Naive thymus-derived CD4-positive, alpha-beta T cell (primary cell): ENCODE results near the gene PPP1R36. TPM values are rescaled to one million over a fixed set of nuclear protein-coding genes. Genes with fewer than 3 reads are reported as not detected.
"Not testable (repeated sequence)": the region's sequence is repeated elsewhere in the genome, so short reads cannot be mapped to it uniquely, and the experiment has no call there.

Source experiments
- ATAC-seq: fragments of 150-1000 bp; cut with Tn5 transposase; 2 replicates; pipeline ENCODE4 v1.10.0; 2021; ENCODE audit warnings: mild to moderate bottlenecking, moderate library complexity
- CTCF ChIA-PET: fragments of 350-600 bp; sonication (Branson Sonifier 250); formaldehyde crosslinking; loops from one replicate; lab custom pipeline; 2021; ENCODE audit warnings: antibody characterized with exemption; lab: Charles Lee
- POLR2A ChIA-PET: fragments of 350-600 bp; sonication (Branson Sonifier 250); formaldehyde crosslinking; loops from one replicate; lab custom pipeline; 2021; ENCODE audit warnings: antibody characterized with exemption, inconsistent platforms; lab: Charles Lee
- DNase-seq, 9 donors: peaks; one replicate each; pipeline versions ENCODE4 v3.0.0 to v3.0.0-alpha.2; 2020 to 2022; ENCODE audit warnings: mixed read lengths in 1 of 9
- H3K27ac ChIP-seq: one replicate; pipeline ENCODE4 v1.7.0; 2013; ENCODE audit warnings: mild to moderate bottlenecking, low read depth, low read length, moderate library complexity
- H3K27me3 ChIP-seq, 2 donors: one replicate each; pipeline ENCODE4 v1.7.0; 2013; ENCODE audit warnings: low read length in 2 of 2, mild to moderate bottlenecking in 2 of 2, moderate library complexity in 2 of 2; ENCODE audit not compliant: control insufficient read depth in 2 of 2, insufficient read depth in 2 of 2
- H3K36me3 ChIP-seq, 3 experiments: 1 replicate in 2 of 3; 2 replicates in 1 of 3; pipeline ENCODE4 v1.7.0; 2013; ENCODE audit warnings: low read length in 3 of 3, mild to moderate bottlenecking in 3 of 3, moderate library complexity in 1 of 3; ENCODE audit not compliant: insufficient read depth in 3 of 3, control insufficient read depth in 2 of 3
- H3K4me1 ChIP-seq, 2 donors: one replicate each; pipeline ENCODE4 v1.7.0; 2013; ENCODE audit warnings: low read length in 2 of 2, mild to moderate bottlenecking in 2 of 2, moderate library complexity in 1 of 2; ENCODE audit not compliant: control insufficient read depth in 2 of 2, insufficient read depth in 2 of 2
- H3K4me3 ChIP-seq: 2 replicates; pipeline ENCODE4 v1.7.0; 2013; ENCODE audit warnings: mild to moderate bottlenecking, low read length
- H3K9me3 ChIP-seq, 3 experiments: 1 replicate in 2 of 3; 2 replicates in 1 of 3; pipeline ENCODE4 v1.7.0; 2013; ENCODE audit warnings: low read length in 3 of 3; ENCODE audit not compliant: control insufficient read depth in 2 of 3
- H3K27ac Mint-ChIP-seq, 9 donors: one replicate each; pipeline ENCODE4 v1.8.0; 2020 to 2022; ENCODE audit warnings: mixed read lengths in 9 of 9, mild to moderate bottlenecking in 8 of 9, moderate library complexity in 5 of 9, inconsistent platforms in 2 of 9
- H3K27me3 Mint-ChIP-seq, 5 donors: one replicate each; pipeline ENCODE4 v1.8.0; 2021 to 2022; ENCODE audit warnings: mixed read lengths in 5 of 5, mild to moderate bottlenecking in 1 of 5
- H3K36me3 Mint-ChIP-seq, 5 donors: one replicate each; pipeline ENCODE4 v1.8.0; 2020 to 2022; ENCODE audit warnings: mixed read lengths in 5 of 5, mild to moderate bottlenecking in 3 of 5, inconsistent platforms in 1 of 5
- H3K4me1 Mint-ChIP-seq, 7 donors: one replicate each; pipeline ENCODE4 v1.8.0; 2020 to 2022; ENCODE audit warnings: mixed read lengths in 7 of 7, mild to moderate bottlenecking in 3 of 7, inconsistent platforms in 1 of 7
- H3K4me3 Mint-ChIP-seq, 10 donors: one replicate each; pipeline ENCODE4 v1.8.0; 2020 to 2022; ENCODE audit warnings: mild to moderate bottlenecking in 10 of 10, mixed read lengths in 10 of 10, moderate library complexity in 6 of 10, inconsistent platforms in 2 of 10
- H3K9me3 Mint-ChIP-seq, 11 donors: one replicate each; pipeline ENCODE4 v1.8.0; 2020 to 2022; ENCODE audit warnings: mixed read lengths in 11 of 11, mild to moderate bottlenecking in 4 of 11, inconsistent platforms in 1 of 11, moderate library complexity in 1 of 11
- intact Hi-C, 2 donors: fragments of 100-400 bp; cut with micrococcal nuclease; formaldehyde crosslinking; loops; one replicate each; pipeline ENCODE4 v1.15.1; 2023
- polyA plus RNA-seq, 2 donors: library from polyadenylated mRNA; unstranded; fragments of 300-500 nt; fragmentation: Illumina TruSeq; gene quantifications; one replicate each; pipeline ENCODE4 v1.2.3, GENCODE V29; 2021
- total RNA-seq, 6 experiments: library from RNA in 5 of 6; stranded (reverse) in 5 of 6; gene quantifications; 1 replicate in 5 of 6; 2 replicates in 1 of 6; pipeline ENCODE4 v1.2.3 and lab custom pipeline; 2021 to 2026

PPP1R36 gene
- total and polyA plus RNA-seq, 7 experiments from 2014 or later = 0.30 to 0.31 TPM; not detected in 5

GRCh38 chr14:64620910-64621309, 71.1 kb downstream of the PPP1R36 start:
- Histone ChIP-seq H3K27ac (no peak overlapping the region), H3K9me3 (no peaks in the 10 kb centered on the region), H3K4me3 (no peak overlapping the region), H3K36me3 (no peaks in the 10 kb centered on the region), H3K4me1 (no peaks in the 10 kb centered on the region), H3K27me3 (no peaks in the 10 kb centered on the region)
- H3K4me1 Mint-ChIP-seq = peaks cover 0 to 5% (median 0%) of the 10 kb centered on the region in 7 donors
- ChIA-PET CTCF (no interaction called here), POLR2A (no interaction called here)
- DNase-seq (no peak), ATAC-seq (no peak)
- no peaks in the 10 kb centered on the region for H3K36me3 Mint-ChIP-seq
- intact Hi-C loops = no loop called here
- no peak overlapping the region for H3K4me3 Mint-ChIP-seq
- H3K9me3 Mint-ChIP-seq = no peaks in the 10 kb centered on the region
- peaks cover 0 to 16% (median 8%) of the 10 kb centered on the region in 5 donors for H3K27me3 Mint-ChIP-seq
- no peak overlapping the region for H3K27ac Mint-ChIP-seq

GRCh38 chr14:64623554-64624165, 73.9 kb downstream of the PPP1R36 start:
- H3K4me1 ChIP-seq = no peaks in the 10 kb centered on the region
- DNase-seq (no peak), ATAC-seq (no peak)
- H3K9me3 ChIP-seq = no peaks in the 10 kb centered on the region
- Mint-ChIP-seq H3K4me3 (peak overlapping the region in 1 of 10 donors; percentile 43), H3K9me3 (no peaks in the 10 kb centered on the region), H3K27me3 (peaks cover 0 to 17% (median 4%) of the 10 kb centered on the region in 5 donors), H3K36me3 (no peaks in the 10 kb centered on the region), H3K27ac (no peak overlapping the region), H3K4me1 (peaks cover 0 to 5% (median 0%) of the 10 kb centered on the region in 7 donors)
- H3K36me3 ChIP-seq = no peaks in the 10 kb centered on the region
- H3K27me3 ChIP-seq = no peaks in the 10 kb centered on the region
- POLR2A ChIA-PET = no interaction called here
- no peak overlapping the region for H3K27ac ChIP-seq
- H3K4me3 ChIP-seq = no peak overlapping the region
- intact Hi-C loops = no loop called here
- CTCF ChIA-PET = no interaction called here

GRCh38 chr14:64625386-64626232, 75.8 kb downstream of the PPP1R36 start:
- ChIA-PET POLR2A (no interaction called here), CTCF (no interaction called here)
- no peaks in the 10 kb centered on the region for H3K4me1 ChIP-seq
- H3K36me3 Mint-ChIP-seq = no peaks in the 10 kb centered on the region
- H3K27ac Mint-ChIP-seq = no peak overlapping the region
- H3K27ac ChIP-seq = no peak overlapping the region
- no peak overlapping the region for H3K4me3 Mint-ChIP-seq
- no peak for DNase-seq
- H3K27me3 ChIP-seq = no peaks in the 10 kb centered on the region
- peaks cover 0 to 26% (median 4%) of the 10 kb centered on the region in 5 donors for H3K27me3 Mint-ChIP-seq
- H3K9me3 Mint-ChIP-seq = no peaks in the 10 kb centered on the region
- no peak overlapping the region for H3K4me3 ChIP-seq
- no peaks in the 10 kb centered on the region for H3K36me3 ChIP-seq
- H3K4me1 Mint-ChIP-seq = peaks cover 0 to 5% (median 0%) of the 10 kb centered on the region in 7 donors
- ATAC-seq = no peak
- no peaks in the 10 kb centered on the region for H3K9me3 ChIP-seq
- intact Hi-C loops = no loop called here

- H3K36me3 ChIP-seq = no peaks in the 10 kb centered on the region
- intact Hi-C loops = no loop called here
- Mint-ChIP-seq H3K4me1 (no peaks in the 10 kb centered on the region), H3K9me3 (no peaks in the 10 kb centered on the region), H3K27ac (no peak overlapping the region), H3K36me3 (no peaks in the 10 kb centered on the region), H3K4me3 (no peak overlapping the region), H3K27me3 (peaks cover 0 to 24% (median 0%) of the 10 kb centered on the region in 5 donors)
- no peak overlapping the region for H3K4me3 ChIP-seq
- ChIA-PET CTCF (interaction anchor here (0.7 kb wide), 1 partner anchor 285 kb away, joined by 3 read pairs; no protein-coding TSS in a partner anchor), POLR2A (no interaction called here)
- no peak overlapping the region for H3K27ac ChIP-seq
- no peaks in the 10 kb centered on the region for H3K4me1 ChIP-seq
- DNase-seq = no peak
- no peak for ATAC-seq
- no peaks in the 10 kb centered on the region for H3K27me3 ChIP-seq
- no peaks in the 10 kb centered on the region for H3K9me3 ChIP-seq
These were observed 79.2 kb downstream of the PPP1R36 start for GRCh38 chr14:64628940-64629408.

- H3K4me1 Mint-ChIP-seq = no peaks in the 10 kb centered on the region
- Histone ChIP-seq H3K36me3 (no peaks in the 10 kb centered on the region), H3K4me1 (no peaks in the 10 kb centered on the region), H3K9me3 (no peaks in the 10 kb centered on the region), H3K27me3 (no peaks in the 10 kb centered on the region), H3K4me3 (no peak overlapping the region), H3K27ac (no peak overlapping the region)
- no peak overlapping the region for H3K27ac Mint-ChIP-seq
- H3K4me3 Mint-ChIP-seq = no peak overlapping the region
- H3K36me3 Mint-ChIP-seq = no peaks in the 10 kb centered on the region
- H3K27me3 Mint-ChIP-seq = peaks cover 0 to 24% (median 0%) of the 10 kb centered on the region in 5 donors
- CTCF ChIA-PET = interaction anchor here (0.6 to 0.8 kb wide), 2 partner anchors 183 to 414 kb away, joined by 3 read pairs; no protein-coding TSS in a partner anchor
- H3K9me3 Mint-ChIP-seq = no peaks in the 10 kb centered on the region
- DNase-seq (no peak), ATAC-seq (no peak)
- POLR2A ChIA-PET = interaction anchor here (0.6 kb wide), 1 partner anchor 76 kb away, joined by 3 read pairs; no protein-coding TSS in a partner anchor
- intact Hi-C loops = loop anchor here in 1 of 2 donors (10.0 kb wide), 1 partner anchor 836 kb away; no protein-coding TSS in a partner anchor
These were observed 81.0 kb downstream of the PPP1R36 start for GRCh38 chr14:64630778-64631177.

- H3K27ac Mint-ChIP-seq, DNase-seq, H3K4me3 Mint-ChIP-seq, H3K36me3 Mint-ChIP-seq, ATAC-seq, H3K36me3 ChIP-seq, H3K9me3 Mint-ChIP-seq, H3K9me3 ChIP-seq, H3K4me1 ChIP-seq, CTCF ChIA-PET, H3K27ac ChIP-seq, H3K4me1 Mint-ChIP-seq, H3K27me3 ChIP-seq, H3K4me3 ChIP-seq, POLR2A ChIA-PET: not testable (repeated sequence)
- peaks cover 0 to 24% (median 0%) of the 10 kb centered on the region in 5 donors for H3K27me3 Mint-ChIP-seq
- intact Hi-C loops = loop anchor here in 1 of 2 donors (10.0 kb wide), 1 partner anchor 836 kb away; no protein-coding TSS in a partner anchor
These were observed 81.5 kb downstream of the PPP1R36 start for GRCh38 chr14:64631222-64631621.
